Mammary epithelial cell (primary cell): ENCODE measurements around the gene ULBP3.

Experiments used
- CTCF ChIP-seq, 2 donors: IDR thresholded peaks in 1 of 2; conservative IDR thresholded peaks in 1 of 2; 2 replicates each; pipeline ENCODE4 v1.5.1; 2011 to 2012; ENCODE audit warnings: inconsistent platforms in 2 of 2, low read length in 2 of 2, mild to moderate bottlenecking in 2 of 2, control low read depth in 1 of 2, low read depth in 1 of 2; ENCODE audit not compliant: insufficient read depth in 1 of 2; ENCODE audit errors: extremely low read depth in 1 of 2
- EZH2 ChIP-seq: IDR thresholded peaks from 2 replicates; pipeline ENCODE4 v1.6.1; 2012; ENCODE audit warnings: low read length, inconsistent platforms, borderline replicate concordance

GRCh38 chr6:150058986-150059385 is 9.9 kb downstream of the ULBP3 start:
- TF ChIP-seq CTCF (conservative IDR thresholded peaks at IDR 0.05 in 1 of 2, IDR thresholded peaks at IDR 0.05 in 1 of 2; ENCODE audit: extremely low read depth in 1 of 2, insufficient read depth in 1 of 2, low read depth in 1 of 2, low read length in 2 of 2) (no peak), EZH2 (no peak)
